Cerebellar cortex (tissue), 1 donor: ENCODE results near the gene CSE1L.
A peak's percentile ranks its signal among the peaks of the same experiment; 100 is the strongest.
"Not testable (repeated sequence)": the region's sequence is repeated elsewhere in the genome, so short reads cannot be mapped to it uniquely, and the experiment has no call there.

ENCODE experiments used
- DNase-seq: peaks from one replicate; pipeline ENCODE4 v3.0.0-alpha.2; 2015; ENCODE audit warnings: low spot score

The CSE1L gene

GRCh38 chr20:49122920-49123319, 76.8 kb downstream of the CSE1L start:
- no peak for DNase-seq

GRCh38 chr20:49123982-49124381, 77.9 kb downstream of the CSE1L start:
- DNase-seq: no peak

GRCh38 chr20:49132995-49133478, 86.9 kb downstream of the CSE1L start:
- peak; percentile 89 for DNase-seq

GRCh38 chr20:49133571-49133970, 87.5 kb downstream of the CSE1L start:
- DNase-seq: no peak

- DNase-seq: not testable (repeated sequence)
Observed at GRCh38 chr20:49134797-49135196, 88.7 kb downstream of the CSE1L start.

GRCh38 chr20:49136817-49137571, 90.9 kb downstream of the CSE1L start:
- no peak for DNase-seq

- DNase-seq: no peak
Observed at GRCh38 chr20:49138431-49138830, 92.3 kb downstream of the CSE1L start.

GRCh38 chr20:49140411-49140810, 94.3 kb downstream of the CSE1L start:
- DNase-seq: no peak

GRCh38 chr20:49140834-49141233, 94.7 kb downstream of the CSE1L start:
- no peak for DNase-seq
